HepG2 (cell line): ENCODE results near the gene CEP250. TPM values are rescaled to one million over a fixed set of nuclear protein-coding genes. Genes with fewer than 3 reads are reported as not detected.
A peak's percentile ranks its signal among the peaks of the same experiment; 100 is the strongest.

ENCODE experiments used
- ATRX ChIP-seq: sonication (generic); formaldehyde crosslinking; IDR thresholded peaks from 2 replicates; pipeline ENCODE4 v1.4.0; 2020; ENCODE audit warnings: missing genetic modification reagents, borderline replicate concordance
- CTCF ChIP-seq: sonication (generic); formaldehyde crosslinking; IDR thresholded peaks from 2 replicates; pipeline ENCODE4 v1.5.0; 2020; ENCODE audit warnings: mild to moderate bottlenecking, missing genetic modification reagents, moderate library complexity
- HMGA1 ChIP-seq: sonication (generic); formaldehyde crosslinking; conservative IDR thresholded peaks from 2 replicates; pipeline ENCODE4 v1.4.0; 2020; ENCODE audit warnings: missing genetic modification reagents
- HNF1B ChIP-seq: sonication (generic); formaldehyde crosslinking; IDR thresholded peaks from 2 replicates; pipeline ENCODE4 v1.5.1; 2020; ENCODE audit warnings: mild to moderate bottlenecking, moderate library complexity, missing genetic modification reagents
- HNRNPH1 ChIP-seq: fragments of 200-400 bp; formaldehyde crosslinking; optimal IDR thresholded peaks from 2 replicates; pipeline ENCODE3; 2017; ENCODE audit warnings: mild to moderate bottlenecking, low read depth, low read length
- IRF2 ChIP-seq: IDR thresholded peaks from 2 replicates; pipeline ENCODE4 v1.6.1; 2018; ENCODE audit warnings: missing genetic modification reagents, missing compliant biosample characterization
- KLF13 ChIP-seq: sonication (generic); formaldehyde crosslinking; IDR thresholded peaks from 2 replicates; pipeline ENCODE4 v1.4.0; 2020; ENCODE audit warnings: mild to moderate bottlenecking, missing genetic modification reagents
- MAFF ChIP-seq: IDR thresholded peaks from 2 replicates; pipeline ENCODE4 v1.6.1; 2011; ENCODE audit warnings: low read depth, low read length, improper control_type of control experiment
- MEIS2 ChIP-seq: sonication (generic); formaldehyde crosslinking; IDR thresholded peaks from 2 replicates; pipeline ENCODE4 v1.9.0; 2021; ENCODE audit warnings: mild to moderate bottlenecking, missing genetic modification reagents
- NRL ChIP-seq: sonication (generic); formaldehyde crosslinking; IDR thresholded peaks from 2 replicates; pipeline ENCODE4 v1.5.0; 2020; ENCODE audit warnings: missing genetic modification reagents, mild to moderate bottlenecking, moderate library complexity, borderline replicate concordance
- POGK ChIP-seq: sonication (generic); formaldehyde crosslinking; conservative IDR thresholded peaks from 2 replicates; pipeline ENCODE4 v1.8.0; 2022; ENCODE audit warnings: mild to moderate bottlenecking, moderate library complexity, missing genetic modification reagents
- RXRB ChIP-seq: IDR thresholded peaks from 2 replicates; pipeline ENCODE4 v1.6.1; 2016; ENCODE audit warnings: borderline replicate concordance, missing genetic modification reagents, missing compliant biosample characterization
- SETDB1 ChIP-seq: sonication (generic); formaldehyde crosslinking; IDR thresholded peaks from 2 replicates; pipeline ENCODE4 v1.5.1; 2020; ENCODE audit warnings: missing genetic modification reagents, mild to moderate bottlenecking, borderline replicate concordance
- SNAI1 ChIP-seq: sonication (generic); formaldehyde crosslinking; IDR thresholded peaks from 2 replicates; pipeline ENCODE4 v1.5.0; 2020; ENCODE audit warnings: mild to moderate bottlenecking, missing genetic modification reagents, borderline replicate concordance
- SSRP1 ChIP-seq: IDR thresholded peaks from 2 replicates; pipeline ENCODE4 v1.6.1; 2016; ENCODE audit warnings: control low read depth
- TBX3 ChIP-seq: fragments of 450-650 bp; IDR thresholded peaks from 2 replicates; pipeline ENCODE4 v1.6.1; 2017; ENCODE audit warnings: antibody characterized with exemption, mild to moderate bottlenecking, inconsistent platforms, borderline replicate concordance
- TFE3 ChIP-seq: IDR thresholded peaks from 2 replicates; pipeline ENCODE4 v1.6.1; 2016
- ZBTB38 ChIP-seq: sonication (generic); formaldehyde crosslinking; IDR thresholded peaks from 2 replicates; pipeline ENCODE4 v1.5.1; 2020; ENCODE audit warnings: mild to moderate bottlenecking, missing genetic modification reagents
- ZKSCAN1 ChIP-seq: fragments of 150-350 bp; IDR thresholded peaks from 2 replicates; pipeline ENCODE4 v1.6.1; 2014; ENCODE audit warnings: low read length
- ZNF275 ChIP-seq: sonication (generic); formaldehyde crosslinking; IDR thresholded peaks from 2 replicates; pipeline ENCODE4 v1.8.0; 2022; ENCODE audit warnings: missing genetic modification reagents, mild to moderate bottlenecking, inconsistent platforms, borderline replicate concordance
- ZSCAN9 ChIP-seq: IDR thresholded peaks from 2 replicates; pipeline ENCODE4 v1.6.1; 2016; ENCODE audit warnings: borderline replicate concordance
- polyA plus RNA-seq, 8 experiments: library from polyadenylated mRNA; depleted of rRNA in 3 of 8; stranded (reverse) in 7 of 8; unstranded in 1 of 8; fragments of >200 nt; fragmentation: Illumina TruSeq in 4 of 8; extraction: Trizol in 4 of 8; gene quantifications; 2 replicates each; pipeline versions ENCODE4 v1.2.1 to v1.2.3, GENCODE V29; 2011 to 2016; ENCODE audit warnings: low read depth in 4 of 8, missing spikeins in 1 of 8, mixed read lengths in 1 of 8; ENCODE audit not compliant: insufficient read depth in 1 of 8
- total RNA-seq, 5 experiments: library from RNA; depleted of rRNA; stranded (reverse); fragments of >200 nt; fragmentation: Illumina TruSeq; extraction: Trizol; gene quantifications; 2 replicates each; pipeline ENCODE4 v1.2.3, GENCODE V29; 2016; ENCODE audit warnings: low read depth in 1 of 5

The CEP250 gene
- total and polyA plus RNA-seq, 2 of the 13 experiments (the other 11 are each of a cell fraction or from before 2014, with no cell fraction given): 28.8 to 55.3 TPM

- TF ChIP-seq SNAI1 (CRISPR knock-in tag) (no peak), NRL (CRISPR knock-in tag) (no peak), TFE3 (CRISPR knock-in tag) (no peak), ZSCAN9 (CRISPR knock-in tag) (peak; percentile 57; the same call in 1 of the 2 replicates), MEIS2 (no peak), CTCF (CRISPR knock-in tag) (peak; percentile 95), ZKSCAN1 (no peak), TBX3 (no peak), ATRX (CRISPR knock-in tag) (no peak), RXRB (CRISPR knock-in tag) (peak; percentile 63; the same call in 1 of the 2 replicates), ZBTB38 (CRISPR knock-in tag) (no peak), POGK (no peak), KLF13 (CRISPR knock-in tag) (no peak), HNF1B (CRISPR knock-in tag) (peak; percentile 37; the same call in 1 of the 2 replicates), HNRNPH1 (no peak), MAFF (no peak), IRF2 (CRISPR knock-in tag) (peak; percentile 64; the same call in 1 of the 2 replicates), ZNF275 (CRISPR knock-in tag) (no peak), SETDB1 (CRISPR knock-in tag) (no peak), SSRP1 (CRISPR knock-in tag) (no peak), HMGA1 (no peak)
These were observed 8.3 kb downstream of the CEP250 start (continued) for GRCh38 chr20:35463455-35464300.
